HG02885 (cell line): ENCODE results near the gene DIP2C.
"Not testable (repeated sequence)": the region's sequence is repeated elsewhere in the genome, so short reads cannot be mapped to it uniquely, and the experiment has no call there.

ENCODE experiments used
- ATAC-seq: cut with Tn5 transposase; IDR thresholded peaks from one replicate; pipeline ENCODE4 v1.9.1; 2021; ENCODE audit warnings: mild to moderate bottlenecking; ENCODE audit not compliant: unreplicated experiment, poor library complexity

The DIP2C gene

DNA sequence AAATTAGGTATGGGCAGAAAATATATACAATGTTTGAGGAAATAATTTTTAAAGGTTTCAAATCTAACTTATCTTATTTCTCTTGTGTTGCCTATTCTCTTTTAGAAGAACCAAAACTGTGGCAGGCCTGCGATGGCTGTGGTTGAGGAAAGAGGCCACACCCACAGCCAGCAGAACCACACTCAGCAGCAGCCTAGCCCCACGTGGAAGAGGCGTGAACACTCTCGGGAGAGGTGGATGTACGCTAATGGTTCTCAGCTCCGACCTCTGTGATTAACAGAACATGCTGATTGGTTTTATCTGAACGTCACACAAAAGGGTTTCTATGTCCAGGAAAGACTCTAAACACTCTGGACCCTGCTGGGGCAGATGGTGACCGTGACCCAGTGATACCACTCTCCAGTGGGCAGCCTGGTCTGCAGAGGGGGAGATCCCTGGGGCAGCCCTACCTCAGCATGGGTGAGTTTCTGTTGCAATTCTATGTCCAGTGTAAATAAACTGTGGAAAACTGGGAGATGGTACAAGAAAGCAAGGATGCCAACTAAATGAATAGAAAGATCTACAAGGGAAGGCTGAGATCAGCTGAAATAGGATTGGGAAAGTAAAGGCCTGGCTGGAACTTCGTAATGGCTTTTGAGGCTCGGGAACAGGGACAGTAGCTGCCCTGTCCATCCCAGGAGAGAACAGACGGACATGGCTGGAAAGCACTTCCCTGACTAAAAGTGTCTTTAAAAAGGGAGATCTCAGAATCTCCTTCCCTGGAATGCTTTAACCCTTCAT, 26.6 kb downstream of the DIP2C start:
- no peak for ATAC-seq

DNA sequence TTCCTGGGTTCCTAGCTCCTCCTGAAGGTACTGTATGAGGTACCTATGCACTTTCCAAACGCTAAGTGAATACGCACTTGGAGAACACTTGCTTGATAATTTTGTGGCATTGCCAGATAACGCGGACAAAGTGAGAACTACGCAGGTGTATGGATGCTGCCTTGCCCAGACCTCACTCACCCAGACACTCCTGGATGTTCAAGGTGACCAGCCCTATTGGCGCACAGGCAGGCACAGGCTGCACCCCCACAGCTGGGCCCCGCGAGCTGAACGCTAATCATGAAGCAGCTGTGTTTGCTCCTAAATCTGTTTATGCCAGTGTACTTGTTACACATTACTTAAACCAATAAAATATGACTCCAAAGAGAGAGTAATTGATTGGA, 27.3 kb downstream of the DIP2C start:
- no peak for ATAC-seq

DNA sequence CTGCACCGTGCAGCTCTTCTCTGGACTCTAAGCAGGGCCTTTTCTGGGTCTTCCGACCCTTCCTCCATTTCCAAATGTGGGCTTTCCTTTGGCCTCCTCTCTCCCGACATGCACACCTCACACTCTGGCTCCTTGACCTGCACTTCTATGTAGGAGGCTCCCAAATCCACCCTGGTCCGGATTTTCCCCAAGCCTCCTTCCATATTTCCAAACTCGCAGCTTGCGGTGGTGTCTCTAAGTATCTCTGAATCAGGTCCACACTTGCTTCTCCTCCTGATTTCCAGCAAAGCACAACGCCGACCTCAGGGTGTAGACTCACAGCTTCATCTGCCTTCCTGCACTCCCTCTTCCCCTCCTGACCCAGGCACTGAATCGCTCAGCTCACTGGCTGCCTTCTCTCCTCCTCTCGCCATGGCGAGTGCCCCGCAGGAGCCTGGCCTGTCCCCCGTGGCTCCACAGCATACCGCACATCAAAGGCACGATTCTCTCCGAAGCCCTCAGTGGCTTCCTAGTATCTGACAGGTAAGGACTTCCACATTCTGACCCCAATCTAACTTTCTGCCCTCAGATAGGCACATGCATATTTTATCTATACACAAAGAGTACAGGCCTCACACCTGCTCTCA, 27.8 kb downstream of the DIP2C start:
- no peak for ATAC-seq

DNA sequence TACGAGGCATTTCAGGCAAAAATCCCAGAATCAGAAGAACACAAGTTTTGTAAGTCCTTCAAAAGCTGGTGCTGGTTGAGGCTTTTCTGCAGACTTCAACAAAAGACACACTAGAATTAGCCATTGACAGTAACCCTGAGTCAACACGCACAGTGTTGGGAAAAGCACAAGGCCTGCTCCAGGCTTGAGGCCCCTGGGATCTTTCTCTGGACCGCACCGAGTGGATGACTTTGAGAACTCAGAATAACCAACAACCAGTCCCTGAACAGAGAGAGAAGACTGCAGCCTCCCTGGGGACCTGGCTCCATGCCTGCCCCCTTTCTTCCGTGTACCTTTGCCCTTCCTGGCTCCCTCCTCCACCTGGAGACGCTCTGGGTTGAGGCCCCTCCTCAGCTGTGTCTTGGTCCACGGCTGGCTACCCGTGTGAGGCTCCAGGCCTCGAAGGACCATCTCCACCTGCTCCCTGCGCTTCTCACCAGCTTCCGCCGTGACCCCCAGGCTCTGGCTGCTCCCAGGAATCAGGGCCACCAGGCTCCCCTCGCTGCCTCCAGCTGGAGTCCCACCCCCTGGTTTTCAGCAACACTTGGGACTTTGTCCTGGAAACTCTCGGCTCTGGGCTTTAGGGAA, 28.4 kb downstream of the DIP2C start:
- ATAC-seq: no peak

DNA sequence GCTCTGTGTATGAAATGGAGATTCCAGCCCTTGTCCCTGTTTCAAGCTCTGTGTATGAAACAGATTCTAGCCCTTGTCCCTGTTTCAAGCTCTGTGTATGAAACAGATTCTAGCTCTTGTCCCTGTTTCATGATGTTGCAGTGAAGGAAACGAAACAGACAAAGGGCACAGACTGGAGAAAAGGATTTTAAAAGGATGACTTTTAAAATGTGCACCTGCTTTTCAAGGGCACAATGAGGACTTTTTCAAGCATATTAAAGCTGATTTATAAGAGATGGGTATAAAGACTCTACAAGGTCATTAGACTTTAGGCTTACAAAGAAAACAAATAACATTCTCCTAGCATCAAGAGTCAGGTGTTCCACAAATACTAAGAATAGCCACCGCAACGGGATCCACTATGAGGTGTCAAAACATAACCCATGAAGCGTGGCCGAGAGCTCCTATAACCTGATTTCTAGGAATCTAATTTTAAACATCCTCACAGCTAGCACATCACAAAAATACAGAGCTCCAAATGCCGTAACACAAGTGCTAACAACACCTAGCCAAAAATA, 29.0 kb downstream of the DIP2C start:
- ATAC-seq: no peak

DNA sequence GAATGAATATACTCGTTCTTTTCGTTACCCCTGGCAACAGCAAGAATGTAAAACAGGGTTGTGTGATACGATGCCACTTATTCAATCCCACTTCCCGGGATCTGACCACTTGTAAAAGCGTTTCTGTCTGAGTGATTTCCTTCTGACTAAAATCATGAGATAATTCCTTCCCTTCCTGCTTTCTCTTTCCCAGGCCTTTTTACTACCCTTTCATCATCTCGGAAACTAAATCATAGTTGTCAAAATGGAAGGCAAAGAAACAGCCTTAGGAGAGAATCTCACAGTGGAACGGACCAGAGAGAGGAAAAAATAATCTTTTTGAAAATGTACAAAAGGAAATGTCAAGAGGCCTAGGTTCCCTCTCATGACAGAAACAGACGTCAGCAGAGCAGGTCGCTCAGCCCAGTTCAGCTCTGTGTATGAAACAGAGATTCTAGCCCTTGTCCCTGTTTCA, 29.8 kb downstream of the DIP2C start:
- ATAC-seq: no peak

DNA sequence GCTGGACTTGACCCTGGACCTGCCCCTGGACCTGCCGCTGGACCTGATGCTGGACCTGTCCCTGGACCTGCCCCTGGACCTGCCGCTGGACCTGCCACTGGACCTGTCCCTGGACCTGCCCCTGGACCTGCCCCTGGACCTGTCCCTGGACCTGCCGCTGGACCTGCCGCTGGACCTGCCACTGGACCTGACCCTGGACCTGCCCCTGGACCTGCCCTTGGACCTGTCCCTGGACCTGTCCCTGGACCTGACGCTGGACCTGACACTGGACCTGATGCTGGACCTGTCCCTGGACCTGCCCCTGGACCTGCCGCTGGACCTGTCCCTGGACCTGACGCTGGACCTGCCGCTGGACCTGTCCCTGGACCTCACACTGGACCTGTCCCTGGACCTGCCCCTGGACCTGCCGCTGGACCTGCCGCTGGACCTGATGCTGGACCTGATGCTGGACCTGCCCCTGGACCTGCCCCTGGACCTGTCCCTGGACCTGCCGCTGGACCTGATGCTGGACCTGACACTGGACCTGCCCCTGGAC, 31.6 kb downstream of the DIP2C start:
- not testable (repeated sequence) for ATAC-seq

DNA sequence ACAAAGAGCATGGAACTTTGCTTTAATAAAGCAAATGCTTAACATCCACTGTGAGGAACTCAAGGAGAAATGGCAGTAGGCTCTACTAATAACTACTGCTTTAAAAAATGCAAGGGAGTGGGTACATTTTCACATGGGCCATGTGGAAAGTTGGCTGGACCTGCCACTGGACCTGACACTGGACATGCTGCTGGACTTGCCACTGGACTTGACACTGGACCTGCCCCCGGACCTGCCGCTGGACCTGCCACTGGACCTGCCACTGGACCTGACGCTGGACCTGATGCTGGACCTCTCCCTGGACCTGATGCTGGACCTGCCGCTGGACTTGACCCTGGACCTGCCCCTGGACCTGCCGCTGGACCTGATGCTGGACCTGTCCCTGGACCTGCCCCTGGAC, 32.6 kb downstream of the DIP2C start:
- no peak for ATAC-seq

DNA sequence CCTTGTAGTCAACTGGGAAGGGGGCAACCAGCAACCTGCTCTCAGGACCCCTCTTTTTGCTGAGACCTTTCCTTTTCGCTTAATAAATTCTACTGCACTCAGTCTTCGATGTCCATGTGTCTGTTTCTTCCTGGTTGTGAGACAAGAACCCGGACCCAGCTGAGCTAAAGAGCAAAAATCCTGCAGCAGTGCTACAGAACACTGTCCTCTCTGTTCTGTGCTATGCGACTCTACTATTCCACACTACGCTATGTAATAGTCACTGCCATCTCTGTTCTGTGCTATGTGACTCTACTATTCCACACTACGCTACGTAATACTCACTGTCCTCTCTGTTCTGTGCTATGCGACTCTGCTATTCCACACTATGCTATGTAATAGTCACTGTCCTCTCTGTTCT, 34.3 kb downstream of the DIP2C start:
- ATAC-seq: no peak

DNA sequence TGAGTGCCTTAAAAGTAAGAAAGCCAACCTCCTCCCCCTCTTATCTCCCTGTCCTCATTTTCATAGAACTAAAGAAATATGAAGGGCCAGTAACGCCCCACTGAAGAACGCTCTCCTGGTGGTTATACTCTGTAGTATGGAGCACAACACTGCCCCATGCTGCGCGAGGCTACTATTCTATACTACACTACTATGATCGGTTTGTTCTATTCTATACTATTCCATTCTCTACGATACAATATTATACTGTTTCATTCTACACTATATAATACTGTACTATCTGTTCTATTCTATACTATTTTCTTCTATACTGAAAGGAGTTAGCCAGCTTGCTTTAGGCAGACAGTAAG, 34.8 kb downstream of the DIP2C start:
- ATAC-seq: no peak

DNA sequence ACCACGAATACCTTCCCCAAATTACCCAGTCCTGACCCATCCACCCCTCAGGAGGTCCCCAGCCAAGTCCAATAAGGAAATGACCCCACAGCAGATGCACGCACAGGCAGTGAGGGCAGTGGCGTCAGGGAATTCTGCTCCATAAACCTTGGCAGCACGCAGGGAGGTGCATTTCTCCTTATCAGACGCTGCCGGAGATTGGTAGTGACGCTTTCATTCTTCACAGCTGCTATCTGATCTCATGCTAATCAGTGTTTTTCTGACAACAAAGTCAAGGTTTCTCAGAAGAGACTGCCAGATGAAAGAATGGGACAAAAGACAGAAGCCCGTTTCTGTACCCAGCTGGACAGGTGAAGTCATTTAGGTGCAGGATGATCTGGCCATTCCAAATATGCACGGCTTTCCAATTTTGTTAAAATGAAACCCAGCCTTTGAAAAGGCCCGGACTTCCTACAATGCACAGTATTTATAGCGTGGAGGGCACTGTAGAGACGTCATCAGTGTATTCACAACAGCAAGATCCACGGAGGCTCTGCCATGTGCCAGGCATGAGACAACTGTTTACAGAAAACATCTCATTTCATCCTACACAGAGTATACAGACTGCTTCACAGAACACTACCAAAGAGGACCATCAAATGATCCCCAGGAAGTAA, 35.3 kb downstream of the DIP2C start:
- ATAC-seq: no peak

DNA sequence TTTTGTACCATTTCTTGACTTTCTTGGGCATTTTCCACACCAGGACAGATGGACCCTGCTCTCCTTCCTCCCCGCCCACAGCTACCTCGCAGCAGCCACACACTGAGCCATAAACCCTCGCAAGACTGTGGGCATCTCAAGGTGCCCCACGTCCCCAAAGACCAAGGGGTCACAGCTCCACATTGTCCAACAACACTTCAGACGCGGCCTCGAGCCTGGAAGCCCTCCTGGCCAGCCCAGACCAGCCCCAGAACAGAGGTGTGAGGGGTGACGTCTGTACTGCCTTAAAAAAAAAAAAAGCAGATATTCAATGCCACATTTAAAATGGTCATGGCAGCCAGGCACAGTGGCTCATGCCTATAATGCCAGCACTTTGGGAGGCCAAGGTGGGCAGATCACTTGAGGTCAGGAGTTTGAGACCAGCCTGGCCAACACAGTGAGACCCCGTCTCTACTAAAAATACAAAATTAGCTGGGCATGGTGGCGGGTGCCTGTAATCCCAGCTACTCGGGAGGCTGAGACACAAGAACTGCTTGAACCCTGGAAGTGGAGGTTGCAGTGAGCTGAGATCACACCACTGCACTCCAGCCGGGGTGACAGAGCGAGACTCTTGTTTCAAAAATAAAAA, 36.5 kb downstream of the DIP2C start:
- not testable (repeated sequence) for ATAC-seq

DNA sequence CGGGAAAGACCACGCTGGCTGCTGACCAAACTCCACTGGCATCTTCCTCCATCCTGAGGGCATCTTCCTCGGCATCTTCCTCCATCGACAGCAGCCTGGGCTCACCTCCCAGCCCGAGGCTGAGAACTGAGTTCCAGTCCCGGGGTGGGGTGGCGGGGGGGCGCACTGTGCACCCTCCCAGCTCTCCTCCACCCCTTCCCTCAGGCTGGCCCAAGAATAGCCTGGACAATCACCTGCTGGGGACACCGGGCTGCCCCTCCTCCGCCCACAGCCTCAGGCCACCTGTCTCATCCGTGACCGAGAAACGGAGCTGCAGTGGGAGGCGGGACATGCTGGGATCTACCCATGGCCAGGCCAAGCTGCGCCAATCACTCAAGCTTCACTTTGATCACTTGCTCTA, 37.2 kb downstream of the DIP2C start:
- ATAC-seq: no peak

DNA sequence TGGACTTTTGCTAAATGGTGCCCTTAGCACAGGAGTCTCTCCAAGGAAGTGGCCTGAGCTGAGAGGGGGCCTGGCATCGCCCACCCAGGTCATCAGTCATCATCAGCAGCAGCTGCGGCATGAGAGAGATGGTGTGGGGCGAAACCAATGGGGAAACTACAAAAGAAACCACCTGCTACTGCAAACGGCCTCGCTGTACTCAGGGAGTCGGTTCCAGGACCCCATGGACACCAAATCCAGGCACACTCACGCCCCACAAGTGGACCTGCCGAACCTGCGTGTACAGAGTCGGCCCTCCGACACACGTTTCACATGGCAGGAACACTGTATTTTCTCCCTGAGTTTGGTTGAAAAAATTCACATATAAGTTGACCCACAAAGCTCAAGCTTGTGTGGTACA, 37.8 kb downstream of the DIP2C start:
- no peak for ATAC-seq

DNA sequence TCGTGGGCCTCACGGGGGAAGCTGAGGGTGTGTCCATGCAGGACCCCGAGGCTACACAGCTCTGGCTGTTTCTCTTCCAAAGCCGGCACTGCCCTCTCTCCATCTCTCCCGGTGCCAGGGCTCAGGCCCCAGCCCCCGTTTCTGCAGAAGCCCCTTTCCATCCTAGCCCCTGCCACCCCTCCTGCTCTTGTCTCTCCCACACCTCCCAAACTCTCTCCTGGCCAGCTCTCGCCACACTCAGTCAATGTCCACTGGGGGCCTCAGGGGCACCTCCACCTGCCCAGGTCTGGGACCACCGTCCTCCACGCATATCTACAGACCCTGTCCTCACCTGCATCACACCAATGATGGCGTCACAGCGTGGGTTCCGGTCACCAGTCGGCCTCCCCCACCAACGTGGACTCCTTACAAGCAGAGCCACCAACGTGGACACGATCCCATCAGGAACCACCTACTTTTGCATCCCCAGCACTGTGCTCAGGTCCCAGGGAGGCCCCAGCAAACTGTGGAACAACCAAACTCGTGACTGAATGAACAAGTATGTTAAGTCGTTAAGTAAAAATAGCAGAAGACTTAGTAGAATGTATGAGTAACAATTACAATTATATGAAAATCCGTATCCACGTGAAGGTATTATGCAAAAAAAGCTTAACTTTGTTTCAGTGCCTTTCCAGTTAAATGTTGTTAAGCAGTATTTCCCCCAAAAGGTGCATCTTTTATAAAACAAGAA, 38.4 kb downstream of the DIP2C start:
- ATAC-seq: no peak

DNA sequence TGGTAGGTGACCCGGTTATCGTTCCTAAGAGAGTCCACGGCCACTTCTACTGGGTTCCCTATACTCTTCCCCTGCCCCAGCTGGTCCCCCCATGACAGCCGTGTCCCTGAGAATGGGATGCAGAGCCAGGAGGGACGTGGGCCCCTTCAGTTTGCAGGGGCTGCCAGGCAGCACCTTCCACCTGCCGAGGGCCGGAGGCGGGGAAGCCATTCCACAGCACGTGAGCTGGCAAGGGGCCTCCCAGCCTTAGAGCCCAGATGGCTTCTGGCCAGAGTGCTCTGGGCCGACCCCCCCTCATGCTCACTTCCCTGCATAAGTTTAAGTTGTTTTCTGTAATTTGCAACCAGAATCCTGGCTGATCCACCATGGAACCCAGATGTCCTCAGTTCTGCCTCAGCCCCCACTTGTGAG, 39.0 kb downstream of the DIP2C start:
- ATAC-seq: no peak

DNA sequence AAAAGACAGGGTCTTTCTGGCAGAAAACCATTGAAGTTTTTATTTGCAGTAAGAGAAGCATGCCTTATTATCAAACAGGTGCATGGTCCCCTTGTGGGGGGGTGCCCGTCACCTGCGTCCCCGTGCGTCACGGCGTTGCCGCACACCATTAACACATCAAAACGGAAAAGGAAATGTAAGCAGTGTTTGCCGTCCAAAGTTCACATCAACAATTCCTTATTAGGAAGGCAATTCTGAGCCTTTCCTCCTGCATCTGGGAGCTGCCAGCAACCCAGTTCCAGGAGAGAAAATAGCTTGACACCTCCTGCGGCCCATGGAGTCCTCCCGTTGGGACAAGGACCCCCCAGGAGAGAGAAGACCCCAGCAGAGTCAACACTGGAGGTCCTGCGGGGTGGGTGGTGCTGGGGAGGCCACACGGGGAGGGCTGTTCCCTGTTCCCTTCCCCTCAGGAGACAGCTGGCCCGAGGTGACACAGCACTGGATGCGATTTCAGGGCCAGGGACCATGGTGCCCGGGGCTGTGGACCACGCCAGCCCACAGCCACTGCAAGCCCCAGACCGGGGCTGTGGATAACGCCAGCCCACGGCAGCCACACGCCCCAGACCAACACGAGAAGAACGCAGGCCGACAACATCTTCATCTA, 39.5 kb downstream of the DIP2C start:
- no peak for ATAC-seq

DNA sequence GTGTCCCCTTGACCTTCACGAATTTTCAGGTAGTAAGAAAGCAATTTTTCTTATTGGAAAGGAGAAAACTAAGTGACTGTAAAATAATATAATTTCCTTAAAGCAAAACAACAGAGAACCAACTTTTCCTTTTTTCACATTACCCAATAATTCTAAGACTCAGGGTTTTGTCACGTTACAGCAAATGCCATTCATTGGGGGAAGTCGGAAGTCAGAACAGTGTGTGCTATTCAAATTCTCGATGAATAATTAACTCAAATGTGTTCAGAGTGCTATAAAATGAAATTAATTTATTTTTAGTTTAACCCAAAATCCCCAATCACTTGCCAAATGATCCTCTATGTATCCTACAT, 40.0 kb downstream of the DIP2C start:
- ATAC-seq: no peak

DNA sequence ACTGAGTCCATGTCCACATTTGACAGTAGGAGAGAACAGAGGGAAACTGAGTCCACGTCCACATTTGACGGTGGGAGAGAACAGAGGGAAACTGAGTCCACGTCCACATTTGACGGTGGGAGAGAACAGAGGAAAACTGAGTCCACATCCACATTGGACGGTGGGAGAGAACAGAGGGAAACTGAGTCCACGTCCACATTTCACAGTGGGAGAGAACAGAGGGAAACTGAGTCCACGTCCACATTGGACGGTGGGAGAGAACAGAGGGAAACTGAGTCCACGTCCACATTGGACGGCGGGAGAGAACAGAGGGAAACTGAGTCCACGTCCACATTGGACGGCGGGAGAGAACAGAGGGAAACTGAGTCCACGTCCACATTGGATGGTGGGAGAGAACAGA, 42.4 kb downstream of the DIP2C start:
- not testable (repeated sequence) for ATAC-seq
